ENCODE results near the gene CYP19A1. TPM values are rescaled to one million over a fixed set of nuclear protein-coding genes. Genes with fewer than 3 reads are reported as not detected.
"Not testable (repeated sequence)": the region's sequence is repeated elsewhere in the genome, so short reads cannot be mapped to it uniquely, and the experiment has no call there.

Gene CYP19A1
- polyA plus RNA-seq, 1 experiment = 0.06 TPM

GRCh38 chr15:51262463-51262862 lies 75.9 kb downstream of the CYP19A1 start:
- Histone ChIP-seq H3K36me3 (ENCODE audit: control insufficient read depth, insufficient read depth, low read length) (no peaks in the 10 kb centered on the region), H3K4me3 (ENCODE audit: low read depth, low read length) (no peak overlapping the region), H3K27me3 (ENCODE audit: control insufficient read depth, insufficient read depth, low read length) (peaks cover 5% of the 10 kb centered on the region; the same call in 1 of the 2 replicates)
- no peak for TF ChIP-seq CTCF (IDR thresholded peaks at IDR 0.05; ENCODE audit: insufficient read depth, low read depth, low read length)
- no peak for DNase-seq (ENCODE audit: low read depth)
- POLR2A ChIA-PET = no interaction called here
- CTCF ChIA-PET = interaction anchor here (1.3 kb wide), 1 partner anchor 99 kb away, joined by 4 read pairs; no protein-coding TSS in a partner anchor

GRCh38 chr15:51261113-51261512 lies 77.3 kb downstream of the CYP19A1 start:
- DNase-seq (ENCODE audit: low read depth); H3K36me3 ChIP-seq (ENCODE audit: control insufficient read depth, insufficient read depth, low read length); H3K4me3 ChIP-seq (ENCODE audit: low read depth, low read length); POLR2A ChIA-PET; H3K27me3 ChIP-seq (ENCODE audit: control insufficient read depth, insufficient read depth, low read length): not testable (repeated sequence)
- CTCF ChIA-PET = interaction anchor here (0.5 to 1.5 kb wide), 3 partner anchors 22 to 121 kb away, joined by 3 to 5 read pairs (median 4); no protein-coding TSS in a partner anchor

GRCh38 chr15:51260202-51260601 lies 78.2 kb downstream of the CYP19A1 start:
- POLR2A ChIA-PET = no interaction called here
- TF ChIP-seq CTCF (IDR thresholded peaks at IDR 0.05; ENCODE audit: insufficient read depth, low read depth, low read length) = no peak
- Histone ChIP-seq H3K27me3 (ENCODE audit: control insufficient read depth, insufficient read depth, low read length) (peaks cover 3% of the 10 kb centered on the region; the same call in 1 of the 2 replicates), H3K4me3 (ENCODE audit: low read depth, low read length) (no peak overlapping the region), H3K36me3 (ENCODE audit: control insufficient read depth, insufficient read depth, low read length) (no peaks in the 10 kb centered on the region)
- CTCF ChIA-PET = interaction anchor here (0.8 to 1.5 kb wide), 5 partner anchors 9 to 122 kb away, joined by 3 to 5 read pairs (median 3); no protein-coding TSS in a partner anchor
- peak; percentile 55 for DNase-seq (ENCODE audit: low read depth)

GRCh38 chr15:51255533-51255932 lies 82.9 kb downstream of the CYP19A1 start:
- H3K27me3 ChIP-seq (ENCODE audit: control insufficient read depth, insufficient read depth, low read length) = no peaks in the 10 kb centered on the region; the same call in 1 of the 2 replicates
- no peak overlapping the region for H3K4me3 ChIP-seq (ENCODE audit: low read depth, low read length)
- H3K36me3 ChIP-seq (ENCODE audit: control insufficient read depth, insufficient read depth, low read length) = no peaks in the 10 kb centered on the region
- ChIA-PET CTCF (interaction anchor here (0.8 to 1.3 kb wide), 4 partner anchors 10 to 121 kb away, joined by 3 read pairs; no protein-coding TSS in a partner anchor), POLR2A (no interaction called here)
- no peak for DNase-seq (ENCODE audit: low read depth)
- TF ChIP-seq CTCF (IDR thresholded peaks at IDR 0.05; ENCODE audit: insufficient read depth, low read depth, low read length) = no peak

GRCh38 chr15:51253366-51253765 lies 85.0 kb downstream of the CYP19A1 start:
- no peak for DNase-seq (ENCODE audit: low read depth)
- Histone ChIP-seq H3K36me3 (ENCODE audit: control insufficient read depth, insufficient read depth, low read length) (no peaks in the 10 kb centered on the region), H3K4me3 (ENCODE audit: low read depth, low read length) (no peak overlapping the region), H3K27me3 (ENCODE audit: control insufficient read depth, insufficient read depth, low read length) (no peaks in the 10 kb centered on the region; the same call in none of the 2 replicates)
- ChIA-PET POLR2A (interaction anchor here (0.6 kb wide), 1 partner anchor 129 kb away, joined by 3 read pairs; no protein-coding TSS in a partner anchor), CTCF (interaction anchor here (1.5 to 1.8 kb wide), 2 partner anchors 15 to 127 kb away, joined by 3 to 4 read pairs; no protein-coding TSS in a partner anchor)
- no peak for TF ChIP-seq CTCF (IDR thresholded peaks at IDR 0.05; ENCODE audit: insufficient read depth, low read depth, low read length)

- Histone ChIP-seq H3K4me3 (ENCODE audit: low read depth, low read length) (no peak overlapping the region), H3K27me3 (ENCODE audit: control insufficient read depth, insufficient read depth, low read length) (no peaks in the 10 kb centered on the region; the same call in none of the 2 replicates), H3K36me3 (ENCODE audit: control insufficient read depth, insufficient read depth, low read length) (no peaks in the 10 kb centered on the region)
- no peak for DNase-seq (ENCODE audit: low read depth)
- TF ChIP-seq CTCF (IDR thresholded peaks at IDR 0.05; ENCODE audit: insufficient read depth, low read depth, low read length) = no peak
- ChIA-PET CTCF (interaction anchor here (1.0 to 1.8 kb wide), 2 partner anchors 15 to 18 kb away, joined by 3 to 4 read pairs; no protein-coding TSS in a partner anchor), POLR2A (no interaction called here)
Observed at GRCh38 chr15:51252671-51253070, 85.7 kb downstream of the CYP19A1 start.
